Liver (tissue), 9 donors: ENCODE results near the gene LATS2. TPM values are rescaled to one million over a fixed set of nuclear protein-coding genes. Genes with fewer than 3 reads are reported as not detected.

Experiments used
- DNase-seq: peaks from one replicate; pipeline ENCODE4 v3.0.0-alpha.2; 2017; ENCODE audit warnings: low spot score
- H3K27ac ChIP-seq, 2 donors: one replicate each; pipeline ENCODE4 v1.7.0; 2013; ENCODE audit warnings: inconsistent platforms in 2 of 2, low read length in 2 of 2, control low read depth in 1 of 2, low read depth in 1 of 2, mild to moderate bottlenecking in 1 of 2
- H3K27me3 ChIP-seq, 4 donors: one replicate each; pipeline versions ENCODE4 v1.6.1 to v1.7.0; 2013; ENCODE audit warnings: low read length in 3 of 4, inconsistent platforms in 1 of 4, mild to moderate bottlenecking in 1 of 4, moderate library complexity in 1 of 4; ENCODE audit not compliant: control insufficient read depth in 4 of 4, insufficient read depth in 4 of 4
- H3K36me3 ChIP-seq, 4 donors: one replicate each; pipeline versions ENCODE4 v1.6.1 to v1.7.0; 2013; ENCODE audit warnings: low read length in 3 of 4, mild to moderate bottlenecking in 3 of 4, low read depth in 1 of 4, moderate library complexity in 1 of 4; ENCODE audit not compliant: control insufficient read depth in 4 of 4, insufficient read depth in 3 of 4
- H3K4me1 ChIP-seq, 4 donors: one replicate each; pipeline versions ENCODE4 v1.6.1 to v1.7.0; 2013; ENCODE audit warnings: low read length in 3 of 4, mild to moderate bottlenecking in 3 of 4, moderate library complexity in 1 of 4; ENCODE audit not compliant: control insufficient read depth in 4 of 4, insufficient read depth in 4 of 4
- H3K4me3 ChIP-seq, 3 donors: one replicate each; pipeline versions ENCODE4 v1.6.1 to v1.7.0; 2013; ENCODE audit warnings: low read length in 3 of 3, control low read depth in 1 of 3, low read depth in 1 of 3, mild to moderate bottlenecking in 1 of 3
- H3K9ac ChIP-seq, 2 donors: one replicate each; pipeline ENCODE4 v1.7.0; 2013; ENCODE audit warnings: low read length in 2 of 2, mild to moderate bottlenecking in 2 of 2, moderate library complexity in 2 of 2, control low read depth in 1 of 2, low read depth in 1 of 2
- H3K9me3 ChIP-seq, 4 donors: one replicate each; pipeline versions ENCODE4 v1.6.1 to v1.7.0; 2013; ENCODE audit warnings: low read length in 3 of 4; ENCODE audit not compliant: control insufficient read depth in 4 of 4
- EGR1 ChIP-seq, 2 donors: IDR thresholded peaks; 2 replicates each; pipeline ENCODE4 v1.6.1; 2016 to 2018; ENCODE audit warnings: antibody characterized with exemption in 2 of 2, low read depth in 2 of 2
- FOXA1 ChIP-seq: IDR thresholded peaks from 2 replicates; pipeline ENCODE4 v1.6.1; 2016; ENCODE audit warnings: antibody characterized with exemption
- FOXA2 ChIP-seq: IDR thresholded peaks from 2 replicates; pipeline ENCODE4 v1.6.1; 2016; ENCODE audit warnings: antibody characterized with exemption
- GABPA ChIP-seq, 2 donors: IDR thresholded peaks in 1 of 2; conservative IDR thresholded peaks in 1 of 2; 2 replicates each; pipeline ENCODE4 v1.6.1; 2016; ENCODE audit warnings: antibody characterized with exemption in 2 of 2, mild to moderate bottlenecking in 1 of 2, moderate library complexity in 1 of 2
- HNF4A ChIP-seq, 2 donors: conservative IDR thresholded peaks; 2 replicates each; pipeline ENCODE4 v1.6.1; 2016; ENCODE audit warnings: antibody characterized with exemption in 2 of 2, mild to moderate bottlenecking in 2 of 2
- HNF4G ChIP-seq: IDR thresholded peaks from 2 replicates; pipeline ENCODE4 v1.6.1; 2016; ENCODE audit warnings: antibody characterized with exemption
- JUND ChIP-seq, 2 donors: IDR thresholded peaks; 2 replicates each; pipeline ENCODE4 v1.6.1; 2016; ENCODE audit warnings: antibody characterized with exemption in 2 of 2
- MAX ChIP-seq: IDR thresholded peaks from 2 replicates; pipeline ENCODE4 v1.6.1; 2016; ENCODE audit warnings: antibody characterized with exemption
- NR2F2 ChIP-seq: IDR thresholded peaks from 2 replicates; pipeline ENCODE4 v1.6.1; 2016; ENCODE audit warnings: antibody characterized with exemption
- RAD21 ChIP-seq, 2 donors: IDR thresholded peaks; 2 replicates each; pipeline ENCODE4 v1.6.1; 2016; ENCODE audit warnings: antibody characterized with exemption in 2 of 2, mild to moderate bottlenecking in 2 of 2
- REST ChIP-seq: IDR thresholded peaks from 2 replicates; pipeline ENCODE4 v1.6.1; 2016; ENCODE audit warnings: antibody characterized with exemption, mild to moderate bottlenecking
- RXRA ChIP-seq, 2 donors: IDR thresholded peaks; 2 replicates each; pipeline ENCODE4 v1.6.1; 2017 to 2018; ENCODE audit warnings: antibody characterized with exemption in 2 of 2, mild to moderate bottlenecking in 1 of 2
- SP1 ChIP-seq: IDR thresholded peaks from 2 replicates; pipeline ENCODE4 v1.6.1; 2018; ENCODE audit warnings: antibody characterized with exemption, mild to moderate bottlenecking
- TAF1 ChIP-seq: conservative IDR thresholded peaks from 2 replicates; pipeline ENCODE4 v1.6.1; 2016; ENCODE audit warnings: antibody characterized with exemption, mild to moderate bottlenecking
- YY1 ChIP-seq: IDR thresholded peaks from 2 replicates; pipeline ENCODE4 v1.6.1; 2016; ENCODE audit warnings: antibody characterized with exemption, mild to moderate bottlenecking
- WGBS: extraction: QIAGEN DNeasy Blood & Tissue Kit; methylation state at CpG from one replicate; pipeline ENCODE4 v1.1.7; 2013; 5-methylcytosine and 5-hydroxymethylcytosine counted together
- polyA plus RNA-seq, 2 donors: library from polyadenylated mRNA; stranded (reverse) in 1 of 2; unstranded in 1 of 2; fragments of 200-250 nt in 1 of 2; fragments of >200 nt in 1 of 2; fragmentation: Nextera tagmentation in 1 of 2; extraction: Ambion mirVana in 1 of 2; gene quantifications; one replicate each; pipeline versions ENCODE4 v1.2.1 to v1.2.3, GENCODE V29; 2013 to 2015
- total RNA-seq, 2 donors: library from RNA; depleted of rRNA; stranded (reverse); fragments of >200 nt; gene quantifications; one replicate each; pipeline ENCODE4 v1.2.3, GENCODE V29; 2014
- TF ChIP-seq, protein P1 (sequence below): IDR thresholded peaks from 2 replicates; pipeline ENCODE4 v1.6.1; 2016; ENCODE audit warnings: antibody characterized with exemption
- TF ChIP-seq, protein P2 (sequence below): fragments of 150-350 bp; IDR thresholded peaks from 2 replicates; pipeline ENCODE4 v1.5.1; 2017; ENCODE audit warnings: improper control_type of control experiment, low read depth, low read length; ENCODE audit not compliant: missing input control
- TF ChIP-seq, protein P3 (sequence below): IDR thresholded peaks from 2 replicates; pipeline ENCODE4 v1.6.1; 2016; ENCODE audit warnings: antibody characterized with exemption
- donor health status: healthy.
- donor health status: healthy.
- donor health status: healthy.
- donor health status: healthy.
- donor health status: healthy.

Gene LATS2
- total and polyA plus RNA-seq, 4 donors, result 1.6 to 7.0 (median 4.4) TPM

- H3K4me1 ChIP-seq, result no peaks in the 10 kb centered on the region
- no peak overlapping the region for H3K27ac ChIP-seq
- no peaks in the 10 kb centered on the region for H3K9me3 ChIP-seq
- H3K27me3 ChIP-seq, result no peaks in the 10 kb centered on the region
- peaks cover 0 to 12% (median 4%) of the 10 kb centered on the region in 4 donors for H3K36me3 ChIP-seq
- no peak for DNase-seq
- no peak overlapping the region for H3K9ac ChIP-seq
- TF ChIP-seq, protein P1, sequence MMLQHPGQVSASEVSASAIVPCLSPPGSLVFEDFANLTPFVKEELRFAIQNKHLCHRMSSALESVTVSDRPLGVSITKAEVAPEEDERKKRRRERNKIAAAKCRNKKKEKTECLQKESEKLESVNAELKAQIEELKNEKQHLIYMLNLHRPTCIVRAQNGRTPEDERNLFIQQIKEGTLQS, result no peak
- TF ChIP-seq REST (no peak), EGR1 (IDR thresholded peaks at IDR 0.05; ENCODE audit: low read depth in 2 of 2) (no peak), SP1 (no peak), RXRA (IDR thresholded peaks at IDR 0.05) (no peak), RAD21 (IDR thresholded peaks at IDR 0.05) (no peak), GABPA (IDR thresholded peaks at IDR 0.05 in 1 of 2, conservative IDR thresholded peaks at IDR 0.05 in 1 of 2) (no peak), JUND (IDR thresholded peaks at IDR 0.05) (no peak), FOXA1 (no peak), TAF1 (no peak), HNF4A (conservative IDR thresholded peaks at IDR 0.05) (no peak), NR2F2 (no peak), HNF4G (no peak), FOXA2 (no peak), YY1 (no peak), MAX (no peak)
- TF ChIP-seq, protein P2, sequence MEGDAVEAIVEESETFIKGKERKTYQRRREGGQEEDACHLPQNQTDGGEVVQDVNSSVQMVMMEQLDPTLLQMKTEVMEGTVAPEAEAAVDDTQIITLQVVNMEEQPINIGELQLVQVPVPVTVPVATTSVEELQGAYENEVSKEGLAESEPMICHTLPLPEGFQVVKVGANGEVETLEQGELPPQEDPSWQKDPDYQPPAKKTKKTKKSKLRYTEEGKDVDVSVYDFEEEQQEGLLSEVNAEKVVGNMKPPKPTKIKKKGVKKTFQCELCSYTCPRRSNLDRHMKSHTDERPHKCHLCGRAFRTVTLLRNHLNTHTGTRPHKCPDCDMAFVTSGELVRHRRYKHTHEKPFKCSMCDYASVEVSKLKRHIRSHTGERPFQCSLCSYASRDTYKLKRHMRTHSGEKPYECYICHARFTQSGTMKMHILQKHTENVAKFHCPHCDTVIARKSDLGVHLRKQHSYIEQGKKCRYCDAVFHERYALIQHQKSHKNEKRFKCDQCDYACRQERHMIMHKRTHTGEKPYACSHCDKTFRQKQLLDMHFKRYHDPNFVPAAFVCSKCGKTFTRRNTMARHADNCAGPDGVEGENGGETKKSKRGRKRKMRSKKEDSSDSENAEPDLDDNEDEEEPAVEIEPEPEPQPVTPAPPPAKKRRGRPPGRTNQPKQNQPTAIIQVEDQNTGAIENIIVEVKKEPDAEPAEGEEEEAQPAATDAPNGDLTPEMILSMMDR, result no peak
- TF ChIP-seq, protein P3, sequence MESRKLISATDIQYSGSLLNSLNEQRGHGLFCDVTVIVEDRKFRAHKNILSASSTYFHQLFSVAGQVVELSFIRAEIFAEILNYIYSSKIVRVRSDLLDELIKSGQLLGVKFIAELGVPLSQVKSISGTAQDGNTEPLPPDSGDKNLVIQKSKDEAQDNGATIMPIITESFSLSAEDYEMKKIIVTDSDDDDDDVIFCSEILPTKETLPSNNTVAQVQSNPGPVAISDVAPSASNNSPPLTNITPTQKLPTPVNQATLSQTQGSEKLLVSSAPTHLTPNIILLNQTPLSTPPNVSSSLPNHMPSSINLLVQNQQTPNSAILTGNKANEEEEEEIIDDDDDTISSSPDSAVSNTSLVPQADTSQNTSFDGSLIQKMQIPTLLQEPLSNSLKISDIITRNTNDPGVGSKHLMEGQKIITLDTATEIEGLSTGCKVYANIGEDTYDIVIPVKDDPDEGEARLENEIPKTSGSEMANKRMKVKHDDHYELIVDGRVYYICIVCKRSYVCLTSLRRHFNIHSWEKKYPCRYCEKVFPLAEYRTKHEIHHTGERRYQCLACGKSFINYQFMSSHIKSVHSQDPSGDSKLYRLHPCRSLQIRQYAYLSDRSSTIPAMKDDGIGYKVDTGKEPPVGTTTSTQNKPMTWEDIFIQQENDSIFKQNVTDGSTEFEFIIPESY, result no peak
- WGBS, result 70% methylated on average over 2 of the region's 2 CpGs
- H3K4me3 ChIP-seq, result no peak overlapping the region
These were observed 92.6 kb downstream of the LATS2 start for GRCh38 chr13:20968745-20969144.
